Forelimb muscle (tissue), 1 donor: Measurements from ENCODE around the gene LYSMD3. TPM values are rescaled to one million over a fixed set of nuclear protein-coding genes. Genes with fewer than 3 reads are reported as not detected.
"Not testable (repeated sequence)": the region's sequence is repeated elsewhere in the genome, so short reads cannot be mapped to it uniquely, and the experiment has no call there.

Source experiments
- DNase-seq: peaks from one replicate; pipeline ENCODE4 v3.0.0-alpha.2; 2013; ENCODE audit warnings: low read depth
- polyA plus RNA-seq: library from polyadenylated mRNA; unstranded; fragments of 120-200 nt; gene quantifications from one replicate; pipeline ENCODE4 v1.2.1, GENCODE V29; 2013; ENCODE audit not compliant: insufficient read length

The LYSMD3 gene
- polyA plus RNA-seq: 17.1 TPM

GRCh38 chr5:90529194-90529938 lies at the start of gene LYSMD3:
Gene LYSMD3, minus strand, starts transcription at chr5:90529584. Its CDS starts 4,295 bp downstream, at chr5:90525289.
- DNase-seq: peak; percentile 77

DNA sequence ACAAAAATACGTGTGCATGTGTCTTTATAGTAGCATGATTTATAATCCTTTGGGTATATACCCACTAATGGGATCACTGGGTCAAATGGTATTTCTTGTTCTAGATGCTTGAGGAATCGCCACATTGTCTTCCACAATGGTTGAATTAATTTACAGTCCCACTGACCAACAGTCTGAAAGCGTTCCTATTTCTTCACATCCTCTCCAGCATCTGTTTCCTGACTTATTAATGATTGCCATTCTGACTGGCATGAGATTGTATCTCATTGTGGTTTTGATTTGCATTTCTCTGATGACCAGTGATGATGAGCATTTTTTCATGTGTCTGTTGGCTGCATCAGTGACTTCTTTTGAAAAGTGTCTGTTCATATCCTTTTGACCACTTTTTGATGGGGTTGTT lies 47.2 kb upstream of the LYSMD3 start:
- not testable (repeated sequence) for DNase-seq

DNA sequence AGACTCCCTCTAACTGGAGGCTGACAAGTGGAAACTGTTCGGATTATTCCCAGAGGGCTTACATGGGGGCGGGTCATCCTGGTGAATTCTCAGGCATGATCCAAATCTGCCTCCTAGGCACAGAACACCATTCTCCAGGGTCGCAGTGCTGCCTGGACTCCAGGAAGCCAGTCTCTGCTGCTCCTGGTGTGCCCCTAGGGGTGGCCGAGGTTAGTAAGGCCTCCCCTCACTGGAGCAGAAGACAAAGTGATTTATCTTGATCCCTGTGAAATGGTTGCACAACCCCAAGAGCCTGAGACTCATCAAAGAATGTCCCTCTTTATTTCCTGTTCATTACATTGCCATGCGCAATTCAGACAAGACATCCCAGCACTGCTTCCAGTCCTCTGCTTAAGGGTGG lies 46.3 kb upstream of the LYSMD3 start:
- DNase-seq: no peak

GRCh38 chr5:90571147-90571773 lies 41.9 kb upstream of the LYSMD3 start:
- no peak for DNase-seq

DNA sequence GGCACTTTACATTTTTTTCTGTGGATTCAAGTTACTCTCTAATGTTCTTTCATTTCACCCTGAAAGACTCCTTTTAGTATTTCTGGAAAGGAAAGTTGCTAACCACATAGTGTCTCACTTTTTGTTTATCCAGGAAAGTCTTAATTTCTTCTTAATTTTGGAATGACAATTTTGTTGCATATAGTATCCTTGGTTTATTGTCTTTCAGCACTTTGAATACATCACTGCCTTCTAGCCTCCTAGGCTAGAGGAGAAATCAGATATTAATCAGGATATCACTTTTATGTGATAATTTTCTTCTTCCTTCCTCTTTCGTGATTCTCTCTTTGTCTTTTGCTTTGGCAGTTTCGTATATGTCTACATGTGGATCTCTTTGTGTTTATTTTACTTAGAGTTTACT lies 40.6 kb upstream of the LYSMD3 start:
- DNase-seq: no peak

- DNase-seq: no peak
Observed at GRCh38 chr5:90569084-90569483, 39.7 kb upstream of the LYSMD3 start.

DNA sequence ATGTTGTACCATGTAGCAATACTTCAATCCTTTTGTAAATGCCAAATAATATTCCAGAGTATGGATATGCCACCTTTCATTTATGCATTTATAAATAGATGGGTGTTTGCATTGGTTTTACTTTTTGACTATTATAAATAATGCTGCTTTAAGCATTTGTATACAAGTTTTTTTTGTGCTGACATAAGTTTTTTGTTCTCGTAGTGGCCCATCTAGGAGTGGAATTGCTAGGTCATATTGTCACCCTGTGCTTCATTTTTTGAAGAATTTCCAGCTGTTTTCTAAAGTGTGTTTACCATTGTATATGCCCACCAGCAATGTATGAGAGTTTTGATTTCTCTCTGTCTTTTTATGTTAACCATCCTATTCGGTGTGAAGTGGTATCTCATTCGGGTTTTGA lies 36.1 kb upstream of the LYSMD3 start:
- DNase-seq: no peak

GRCh38 chr5:90563108-90563507 lies 33.7 kb upstream of the LYSMD3 start:
- no peak for DNase-seq

DNA sequence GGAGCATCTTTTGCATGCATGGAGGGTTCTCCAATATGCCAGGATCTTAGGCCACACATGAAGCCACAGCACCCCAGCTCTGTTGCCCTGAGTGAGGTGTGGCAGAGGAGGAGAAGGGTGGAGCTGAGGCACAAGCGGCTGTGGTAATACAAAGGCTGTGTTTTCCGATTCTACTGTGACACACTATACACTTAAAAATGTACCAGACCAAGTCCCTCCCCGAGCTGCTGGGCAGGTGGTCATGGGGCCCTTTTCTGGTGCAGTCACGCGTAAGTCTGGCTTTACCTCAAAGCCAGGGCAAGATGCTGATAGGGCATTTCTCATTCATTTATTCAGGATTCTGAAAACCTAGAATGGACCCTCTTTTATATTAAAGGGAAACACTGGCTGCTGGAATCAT lies 33.0 kb upstream of the LYSMD3 start:
- DNase-seq: no peak

DNA sequence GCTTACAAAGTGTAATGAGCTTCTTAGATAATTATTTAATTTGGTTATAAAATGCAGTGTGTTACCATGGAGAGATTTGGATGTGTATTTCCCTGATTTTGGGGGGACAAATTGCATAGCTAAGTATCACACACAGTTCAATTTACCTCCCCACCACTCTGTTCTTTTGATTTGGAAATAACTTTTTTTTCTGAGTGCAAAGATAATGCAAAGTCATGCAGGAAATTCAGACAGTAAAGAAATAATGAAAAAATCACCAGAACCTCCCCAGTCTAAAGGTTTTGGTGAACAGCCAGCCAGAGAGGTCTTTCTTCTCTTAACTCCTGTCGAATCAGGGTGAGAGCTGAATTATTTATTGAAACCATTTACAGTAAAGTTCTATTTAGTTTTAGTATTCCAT lies 32.4 kb upstream of the LYSMD3 start:
- DNase-seq: no peak

- DNase-seq: no peak
Observed at GRCh38 chr5:90560771-90561170, 31.4 kb upstream of the LYSMD3 start.

- no peak for DNase-seq
Observed at GRCh38 chr5:90558344-90559192, 29.2 kb upstream of the LYSMD3 start, which contains the start of gene ADGRV1. Gene ADGRV1, plus strand, starts transcription at chr5:90558797. Its CDS starts 99 bp downstream, at chr5:90558896.

DNA sequence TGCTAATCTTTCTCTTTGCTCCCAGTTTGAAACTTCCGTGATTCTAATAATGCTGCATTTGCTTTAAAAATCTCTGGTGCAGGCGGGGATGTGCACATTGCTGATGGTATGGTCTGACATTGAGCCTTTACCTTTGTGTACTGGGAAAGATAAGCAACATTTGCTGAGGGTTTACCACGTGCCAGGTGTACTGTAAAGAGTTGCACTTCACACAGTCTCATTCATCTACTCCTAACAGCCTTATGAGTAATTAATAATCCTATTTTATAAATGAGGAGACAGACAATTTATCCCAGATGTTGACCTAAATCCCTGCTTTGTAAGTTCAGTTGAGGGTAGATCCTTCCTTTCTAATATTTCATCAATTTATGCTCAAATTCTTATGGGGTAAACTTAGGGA lies 28.5 kb upstream of the LYSMD3 start:
- no peak for DNase-seq

- no peak for DNase-seq
Observed at GRCh38 chr5:90557391-90557790, 28.0 kb upstream of the LYSMD3 start.

GRCh38 chr5:90555666-90556065 lies 26.3 kb upstream of the LYSMD3 start:
- DNase-seq: no peak

- DNase-seq: no peak
Observed at GRCh38 chr5:90554358-90555006, 25.1 kb upstream of the LYSMD3 start.

- no peak for DNase-seq
Observed at GRCh38 chr5:90553711-90554110, 24.3 kb upstream of the LYSMD3 start.

- DNase-seq: no peak
Observed at GRCh38 chr5:90551376-90551775, 22.0 kb upstream of the LYSMD3 start.

DNA sequence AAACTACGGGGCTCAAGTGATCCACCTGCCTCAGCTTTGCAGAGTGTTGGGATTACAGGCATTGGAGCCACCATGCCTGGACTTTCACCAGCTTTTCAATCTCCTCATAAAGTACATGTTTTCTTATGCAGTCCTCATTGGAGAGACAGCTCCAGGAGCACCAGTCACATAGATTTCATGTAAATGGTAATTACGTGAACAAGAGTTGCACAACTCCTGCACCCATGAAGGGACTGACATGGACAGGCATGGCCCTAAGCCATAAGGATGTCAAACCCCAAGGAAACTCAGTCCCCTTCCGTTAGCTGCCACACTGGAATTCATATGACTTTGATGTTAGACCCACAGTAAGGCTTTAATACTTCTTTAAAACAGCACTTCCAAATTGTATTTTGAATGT lies 21.6 kb upstream of the LYSMD3 start:
- DNase-seq: no peak

DNA sequence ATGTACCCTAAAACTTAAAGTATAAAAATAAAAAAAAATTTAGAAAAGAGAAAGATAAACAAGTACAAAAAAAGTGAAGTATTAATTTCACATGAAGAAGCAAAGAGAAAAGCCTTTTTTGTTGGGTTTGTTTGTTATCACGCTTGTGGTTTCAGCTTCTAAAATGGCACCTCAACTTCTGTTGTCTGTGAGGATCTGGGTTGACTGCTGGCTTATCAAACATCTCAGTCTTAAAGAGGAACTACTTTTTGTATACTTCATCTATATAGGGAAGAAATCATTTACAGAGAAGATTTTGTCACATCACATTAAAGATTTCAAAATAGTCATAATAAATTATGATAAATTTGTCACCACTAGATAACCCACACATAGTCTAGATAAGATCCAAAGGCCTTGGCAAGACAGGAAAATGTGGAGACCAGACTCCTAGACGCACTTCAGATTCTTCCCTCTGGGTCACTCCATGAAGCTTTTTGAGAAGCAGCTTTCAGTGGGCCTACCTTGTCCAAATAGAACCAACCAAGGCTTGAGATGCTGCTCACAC lies 20.4 kb upstream of the LYSMD3 start:
- DNase-seq: no peak

DNA sequence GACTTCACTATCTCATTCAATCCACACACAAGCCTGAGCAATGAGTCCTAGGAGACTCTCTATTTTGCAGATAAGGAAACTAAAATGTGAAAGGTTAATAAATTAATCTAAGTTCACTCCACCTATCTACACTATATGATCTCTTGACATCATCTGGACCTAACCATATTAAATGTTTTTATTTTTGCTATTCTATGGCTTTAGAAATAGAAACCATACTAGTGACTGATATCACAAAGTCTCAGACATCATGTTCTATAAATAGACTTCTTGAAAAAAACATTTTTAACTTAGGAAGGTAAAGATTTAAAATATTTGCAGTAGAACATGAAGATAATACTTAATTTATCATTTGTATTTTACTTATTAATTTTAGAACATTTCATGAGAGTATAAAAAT lies 19.8 kb upstream of the LYSMD3 start:
- DNase-seq: no peak
